ENCODE data around the gene STARD3NL.
"Not testable (repeated sequence)": the region's sequence is repeated elsewhere in the genome, so short reads cannot be mapped to it uniquely, and the experiment has no call there.

Gene STARD3NL

GRCh38 chr7:38262545-38262944 lies 84.5 kb downstream of the STARD3NL start:
- no peak for FAIRE-seq
- no peak for DNase-seq (ENCODE audit: insufficient read length, low spot score)

- not testable (repeated sequence) for FAIRE-seq; DNase-seq (ENCODE audit: insufficient read length, low spot score)
Observed at GRCh38 chr7:38263274-38263673, 85.2 kb downstream of the STARD3NL start.

- FAIRE-seq; DNase-seq (ENCODE audit: insufficient read length, low spot score): not testable (repeated sequence)
Observed at GRCh38 chr7:38264602-38265001, 86.6 kb downstream of the STARD3NL start.

- not testable (repeated sequence) for DNase-seq (ENCODE audit: insufficient read length, low spot score); FAIRE-seq
Observed at GRCh38 chr7:38265958-38266357, 87.9 kb downstream of the STARD3NL start.

- not testable (repeated sequence) for DNase-seq (ENCODE audit: insufficient read length, low spot score); FAIRE-seq
Observed at GRCh38 chr7:38269704-38270346, 91.8 kb downstream of the STARD3NL start.

GRCh38 chr7:38270405-38270804 lies 92.4 kb downstream of the STARD3NL start:
- not testable (repeated sequence) for FAIRE-seq; DNase-seq (ENCODE audit: insufficient read length, low spot score)

GRCh38 chr7:38273286-38273995 lies 95.4 kb downstream of the STARD3NL start, which contains the start of gene TARP:
Gene TARP, minus strand, starts transcription at chr7:38273636.
- no peak for FAIRE-seq
- DNase-seq (ENCODE audit: insufficient read length, low spot score), result no peak

GRCh38 chr7:38274486-38274885 lies 96.4 kb downstream of the STARD3NL start:
- no peak for DNase-seq (ENCODE audit: insufficient read length, low spot score)
- no peak for FAIRE-seq

GRCh38 chr7:38274927-38275620 lies 97.0 kb downstream of the STARD3NL start:
- FAIRE-seq (no peak), DNase-seq (ENCODE audit: insufficient read length, low spot score) (no peak)

- DNase-seq (ENCODE audit: insufficient read length, low spot score) (no peak), FAIRE-seq (no peak)
Observed at GRCh38 chr7:38276096-38276877, 98.2 kb downstream of the STARD3NL start.

GRCh38 chr7:38280000-38280399 lies 102.0 kb downstream of the STARD3NL start:
- no peak for DNase-seq (ENCODE audit: insufficient read length, low spot score)
- no peak for FAIRE-seq
